ENCODE data around the gene MRPL21.

GRCh38 chr11:68929706-68930570 lies 26.3 kb upstream of the MRPL21 start:
- TF ChIP-seq CTCF (IDR thresholded peaks at IDR 0.05; ENCODE audit: insufficient read depth, low read depth, low read length): no peak
- no peak for TF ChIP-seq EZH2 (IDR thresholded peaks at IDR 0.05; ENCODE audit: insufficient read depth, low read length)

All from astrocyte (in vitro differentiated cells and primary cell).